Activated CD4-positive, alpha-beta T cell treated with anti-CD3 and anti-CD28 coated beads for 36 hours (primary cell): ENCODE measurements around the gene NRXN3. TPM values are rescaled to one million over a fixed set of nuclear protein-coding genes. Genes with fewer than 3 reads are reported as not detected.

Source experiments
- ATAC-seq: fragments of 200-7000 bp; cut with Tn5 transposase; one replicate; pipeline ENCODE4 v1.10.0; 2021; ENCODE audit warnings: mild to moderate bottlenecking, moderate library complexity
- CTCF ChIA-PET: fragments of 350-600 bp; sonication (Branson Sonifier 250); formaldehyde crosslinking; loops from one replicate; lab custom pipeline; 2021; ENCODE audit warnings: antibody characterized with exemption; lab: Charles Lee
- POLR2A ChIA-PET: fragments of 350-600 bp; sonication (Branson Sonifier 250); formaldehyde crosslinking; loops from one replicate; lab custom pipeline; 2021; ENCODE audit warnings: antibody characterized with exemption, inconsistent platforms; lab: Charles Lee
- DNase-seq: peaks from one replicate; pipeline ENCODE4 v3.0.0-alpha.2; 2020
- H3K27ac Mint-ChIP-seq: one replicate; pipeline ENCODE4 v1.8.0; 2021; ENCODE audit warnings: mixed read lengths
- H3K27me3 Mint-ChIP-seq: one replicate; pipeline ENCODE4 v1.8.0; 2021; ENCODE audit warnings: mixed read lengths
- H3K36me3 Mint-ChIP-seq: one replicate; pipeline ENCODE4 v1.8.0; 2021; ENCODE audit warnings: low read depth, mixed read lengths
- H3K4me1 Mint-ChIP-seq: one replicate; pipeline ENCODE4 v1.8.0; 2021; ENCODE audit warnings: mixed read lengths
- H3K4me3 Mint-ChIP-seq: one replicate; pipeline ENCODE4 v1.8.0; 2021; ENCODE audit warnings: mild to moderate bottlenecking, moderate library complexity, mixed read lengths
- H3K9me3 Mint-ChIP-seq: one replicate; pipeline ENCODE4 v1.8.0; 2021; ENCODE audit warnings: low read depth, mixed read lengths
- intact Hi-C, 2 experiments: fragments of 100-400 bp; cut with DNase I in 1 of 2; cut with micrococcal nuclease in 1 of 2; formaldehyde crosslinking; loops; one replicate each; pipeline versions ENCODE4 v1.14.2 to v1.15.1; 2022 to 2024; cut with DNase I, micrococcal nuclease
- total RNA-seq, 2 experiments: library from RNA; stranded (reverse); gene quantifications; one replicate each; pipeline ENCODE4 v1.2.3, GENCODE V29; 2021

Gene NRXN3
- total RNA-seq, 2 experiments from 2014 or later: not detected

GRCh38 chr14:79464468-79464867, 1294.3 kb downstream of the NRXN3 start:
- intact Hi-C loops: no loop called here
- ATAC-seq (no peak), DNase-seq (no peak)
- Mint-ChIP-seq H3K27ac (no peak overlapping the region), H3K27me3 (no peaks in the 10 kb centered on the region), H3K4me1 (no peaks in the 10 kb centered on the region), H3K4me3 (no peak overlapping the region), H3K36me3 (no peaks in the 10 kb centered on the region), H3K9me3 (no peaks in the 10 kb centered on the region)
- ChIA-PET POLR2A (no interaction called here), CTCF (no interaction called here)

- Mint-ChIP-seq H3K36me3 (no peaks in the 10 kb centered on the region), H3K9me3 (no peaks in the 10 kb centered on the region), H3K4me3 (no peak overlapping the region), H3K4me1 (no peaks in the 10 kb centered on the region), H3K27me3 (no peaks in the 10 kb centered on the region), H3K27ac (no peak overlapping the region)
- POLR2A ChIA-PET: no interaction called here
- CTCF ChIA-PET: no interaction called here
- intact Hi-C loops: no loop called here
- ATAC-seq (no peak), DNase-seq (no peak)
Observed at GRCh38 chr14:79465651-79466050, 1295.5 kb downstream of the NRXN3 start.

- Mint-ChIP-seq H3K36me3 (no peaks in the 10 kb centered on the region), H3K4me1 (no peaks in the 10 kb centered on the region), H3K27ac (no peak overlapping the region), H3K9me3 (no peaks in the 10 kb centered on the region), H3K4me3 (no peak overlapping the region), H3K27me3 (no peaks in the 10 kb centered on the region)
- ChIA-PET CTCF (no interaction called here), POLR2A (no interaction called here)
- intact Hi-C loops: no loop called here
- DNase-seq (no peak), ATAC-seq (no peak)
Observed at GRCh38 chr14:79466938-79467527, 1296.9 kb downstream of the NRXN3 start.

- ChIA-PET CTCF (no interaction called here), POLR2A (no interaction called here)
- Mint-ChIP-seq H3K4me3 (no peak overlapping the region), H3K9me3 (no peaks in the 10 kb centered on the region), H3K27me3 (no peaks in the 10 kb centered on the region), H3K4me1 (no peaks in the 10 kb centered on the region), H3K36me3 (no peaks in the 10 kb centered on the region), H3K27ac (no peak overlapping the region)
- intact Hi-C loops: no loop called here
- DNase-seq (no peak), ATAC-seq (no peak)
Observed at GRCh38 chr14:79467835-79468234, 1297.7 kb downstream of the NRXN3 start.

- Mint-ChIP-seq H3K9me3 (no peaks in the 10 kb centered on the region), H3K4me3 (no peak overlapping the region), H3K4me1 (no peaks in the 10 kb centered on the region), H3K27ac (no peak overlapping the region), H3K36me3 (no peaks in the 10 kb centered on the region), H3K27me3 (no peaks in the 10 kb centered on the region)
- no peak for DNase-seq
- ChIA-PET CTCF (no interaction called here), POLR2A (no interaction called here)
- no peak for ATAC-seq
- intact Hi-C loops: no loop called here
Observed at GRCh38 chr14:79468486-79468885, 1298.3 kb downstream of the NRXN3 start.

GRCh38 chr14:79473651-79474050, 1303.5 kb downstream of the NRXN3 start:
- ATAC-seq (no peak), DNase-seq (no peak)
- Mint-ChIP-seq H3K27ac (no peak overlapping the region), H3K4me3 (no peak overlapping the region), H3K27me3 (no peaks in the 10 kb centered on the region), H3K9me3 (no peaks in the 10 kb centered on the region), H3K36me3 (no peaks in the 10 kb centered on the region), H3K4me1 (no peaks in the 10 kb centered on the region)
- ChIA-PET CTCF (interaction anchor here (0.5 kb wide), 1 partner anchor 23 kb away, joined by 3 read pairs; no protein-coding TSS in a partner anchor), POLR2A (no interaction called here)
- intact Hi-C loops: no loop called here

GRCh38 chr14:79475887-79476532, 1305.8 kb downstream of the NRXN3 start:
- H3K4me3 Mint-ChIP-seq: no peak overlapping the region
- H3K27ac Mint-ChIP-seq: no peak overlapping the region
- no peaks in the 10 kb centered on the region for H3K4me1 Mint-ChIP-seq
- ChIA-PET POLR2A (no interaction called here), CTCF (no interaction called here)
- intact Hi-C loops: no loop called here
- H3K36me3 Mint-ChIP-seq: no peaks in the 10 kb centered on the region
- DNase-seq (no peak), ATAC-seq (no peak)
- no peaks in the 10 kb centered on the region for H3K27me3 Mint-ChIP-seq
- no peaks in the 10 kb centered on the region for H3K9me3 Mint-ChIP-seq

- no peak for ATAC-seq
- Mint-ChIP-seq H3K4me3 (no peak overlapping the region), H3K36me3 (no peaks in the 10 kb centered on the region), H3K4me1 (no peaks in the 10 kb centered on the region), H3K27me3 (no peaks in the 10 kb centered on the region), H3K27ac (no peak overlapping the region), H3K9me3 (no peaks in the 10 kb centered on the region)
- intact Hi-C loops: no loop called here
- DNase-seq: no peak
- ChIA-PET CTCF (no interaction called here), POLR2A (no interaction called here)
Observed at GRCh38 chr14:79476552-79476951, 1306.4 kb downstream of the NRXN3 start.

- H3K4me1 Mint-ChIP-seq: no peaks in the 10 kb centered on the region
- ChIA-PET CTCF (interaction anchor here (0.6 kb wide), 1 partner anchor 50 kb away, joined by 3 read pairs; no protein-coding TSS in a partner anchor), POLR2A (no interaction called here)
- H3K4me3 Mint-ChIP-seq: no peak overlapping the region
- ATAC-seq (no peak), DNase-seq (no peak)
- intact Hi-C loops: no loop called here
- no peaks in the 10 kb centered on the region for H3K27me3 Mint-ChIP-seq
- H3K27ac Mint-ChIP-seq: no peak overlapping the region
- H3K36me3 Mint-ChIP-seq: no peaks in the 10 kb centered on the region
- no peaks in the 10 kb centered on the region for H3K9me3 Mint-ChIP-seq
Observed at GRCh38 chr14:79480212-79480611, 1310.0 kb downstream of the NRXN3 start.

- no peak overlapping the region for H3K4me3 Mint-ChIP-seq
- H3K4me1 Mint-ChIP-seq: no peaks in the 10 kb centered on the region
- ChIA-PET CTCF (no interaction called here), POLR2A (no interaction called here)
- intact Hi-C loops: no loop called here
- H3K27ac Mint-ChIP-seq: no peak overlapping the region
- ATAC-seq (no peak), DNase-seq (no peak)
- H3K9me3 Mint-ChIP-seq: peaks cover 2% of the 10 kb centered on the region
- no peaks in the 10 kb centered on the region for H3K27me3 Mint-ChIP-seq
- H3K36me3 Mint-ChIP-seq: no peaks in the 10 kb centered on the region
Observed at GRCh38 chr14:79482825-79483224, 1312.7 kb downstream of the NRXN3 start.

- Mint-ChIP-seq H3K4me3 (no peak overlapping the region), H3K36me3 (no peaks in the 10 kb centered on the region), H3K27me3 (no peaks in the 10 kb centered on the region), H3K9me3 (peaks cover 2% of the 10 kb centered on the region), H3K4me1 (no peaks in the 10 kb centered on the region), H3K27ac (no peak overlapping the region)
- intact Hi-C loops: no loop called here
- ATAC-seq: no peak
- ChIA-PET CTCF (interaction anchor here (0.6 kb wide), 1 partner anchor 550 kb away, joined by 3 read pairs; no protein-coding TSS in a partner anchor), POLR2A (no interaction called here)
- no peak for DNase-seq
Observed at GRCh38 chr14:79483477-79484388, 1313.6 kb downstream of the NRXN3 start.
